BE2C (cell line): Measurements from ENCODE around the gene GLIS2.
A peak's percentile ranks its signal among the peaks of the same experiment; 100 is the strongest.

ENCODE experiments used
- DNase-seq: peaks from one replicate; pipeline ENCODE4 v3.0.0-alpha.2; 2020
- H3K27me3 ChIP-seq: fragments of 250-450 bp; sonication (Bioruptor Pico); 2 replicates; pipeline ENCODE4 v1.5.1; 2020; ENCODE audit warnings: mild to moderate bottlenecking
- H3K36me3 ChIP-seq: fragments of 250-450 bp; sonication (Bioruptor Pico); 2 replicates; pipeline ENCODE4 v1.5.1; 2020; ENCODE audit warnings: mild to moderate bottlenecking
- H3K4me1 ChIP-seq: fragments of 250-450 bp; sonication (Bioruptor Pico); 2 replicates; pipeline ENCODE4 v1.5.1; 2020
- H3K4me3 ChIP-seq: 2 replicates; pipeline ENCODE4 v1.5.1; 2011; ENCODE audit warnings: low read depth, low read length
- H3K9me3 ChIP-seq: fragments of 250-450 bp; sonication (Bioruptor Pico); 2 replicates; pipeline ENCODE4 v1.5.1; 2020
- TF ChIP-seq, protein P1 (sequence below): IDR thresholded peaks from 2 replicates; pipeline ENCODE4 v1.5.1; 2012; ENCODE audit warnings: mild to moderate bottlenecking, low read depth, low read length

Gene GLIS2

DNA sequence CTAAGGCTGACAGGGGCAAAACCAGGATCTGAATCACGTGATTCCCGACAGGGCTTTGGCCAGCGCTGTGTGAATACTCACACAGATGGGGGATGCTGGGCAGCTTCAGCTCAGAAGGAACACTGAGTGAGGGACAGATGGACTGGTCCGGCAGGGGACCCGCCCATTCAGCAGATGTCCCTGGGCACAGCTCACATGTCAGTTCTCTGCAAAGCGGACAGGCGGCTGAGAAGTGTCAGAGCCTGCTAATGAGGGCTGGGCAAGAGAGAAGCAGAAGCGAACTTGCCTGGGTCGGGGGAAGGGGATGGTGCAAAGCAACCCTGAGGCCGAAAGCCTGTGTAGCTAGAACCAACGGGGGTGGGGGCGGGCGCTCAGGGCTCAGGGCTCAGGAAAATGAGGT lies 11.9 kb upstream of the GLIS2 start:
- H3K36me3 ChIP-seq, result peaks cover 11% of the 10 kb centered on the region
- TF ChIP-seq, protein P1, sequence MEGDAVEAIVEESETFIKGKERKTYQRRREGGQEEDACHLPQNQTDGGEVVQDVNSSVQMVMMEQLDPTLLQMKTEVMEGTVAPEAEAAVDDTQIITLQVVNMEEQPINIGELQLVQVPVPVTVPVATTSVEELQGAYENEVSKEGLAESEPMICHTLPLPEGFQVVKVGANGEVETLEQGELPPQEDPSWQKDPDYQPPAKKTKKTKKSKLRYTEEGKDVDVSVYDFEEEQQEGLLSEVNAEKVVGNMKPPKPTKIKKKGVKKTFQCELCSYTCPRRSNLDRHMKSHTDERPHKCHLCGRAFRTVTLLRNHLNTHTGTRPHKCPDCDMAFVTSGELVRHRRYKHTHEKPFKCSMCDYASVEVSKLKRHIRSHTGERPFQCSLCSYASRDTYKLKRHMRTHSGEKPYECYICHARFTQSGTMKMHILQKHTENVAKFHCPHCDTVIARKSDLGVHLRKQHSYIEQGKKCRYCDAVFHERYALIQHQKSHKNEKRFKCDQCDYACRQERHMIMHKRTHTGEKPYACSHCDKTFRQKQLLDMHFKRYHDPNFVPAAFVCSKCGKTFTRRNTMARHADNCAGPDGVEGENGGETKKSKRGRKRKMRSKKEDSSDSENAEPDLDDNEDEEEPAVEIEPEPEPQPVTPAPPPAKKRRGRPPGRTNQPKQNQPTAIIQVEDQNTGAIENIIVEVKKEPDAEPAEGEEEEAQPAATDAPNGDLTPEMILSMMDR, result no peak
- H3K4me1 ChIP-seq, result peaks cover 24% of the 10 kb centered on the region
- H3K9me3 ChIP-seq, result no peaks in the 10 kb centered on the region
- no peaks in the 10 kb centered on the region for H3K27me3 ChIP-seq
- DNase-seq, result peak; percentile 47
- no peak overlapping the region for H3K4me3 ChIP-seq

DNA sequence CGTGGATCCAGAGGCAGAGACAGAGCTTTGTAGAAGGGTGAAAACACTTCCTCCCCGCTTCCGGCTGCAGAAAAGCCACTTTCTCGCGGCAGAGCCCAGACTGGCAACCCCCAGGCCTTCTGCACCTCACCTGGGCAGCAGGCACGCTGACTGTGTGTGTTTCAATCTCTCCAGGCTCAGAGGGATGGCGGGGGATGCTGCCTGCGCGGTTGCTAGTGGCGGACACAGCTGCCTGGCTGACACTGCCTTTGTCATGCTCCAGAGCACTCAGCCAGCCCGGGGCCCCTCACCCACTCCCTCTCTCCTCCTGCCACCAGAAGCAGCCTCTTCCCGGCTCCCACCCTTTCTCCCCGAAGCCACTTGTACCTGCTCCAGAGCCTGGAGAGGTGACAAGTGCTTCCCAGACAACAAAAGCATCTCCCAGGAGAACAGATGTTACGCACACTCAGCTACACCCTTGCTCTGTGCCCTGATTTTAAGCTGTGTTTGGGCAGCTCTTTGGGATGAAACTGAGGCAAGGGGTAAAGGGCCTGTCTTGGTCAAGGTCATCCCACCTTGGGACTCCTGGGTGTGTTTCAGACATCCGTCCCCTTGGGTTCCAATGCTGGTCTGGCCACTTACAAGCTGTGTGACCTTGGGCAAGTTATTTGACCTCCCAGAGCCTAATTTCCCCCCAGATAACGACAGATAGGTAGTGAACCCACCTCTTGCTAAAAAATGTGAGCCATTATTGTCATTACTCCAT lies 9.2 kb upstream of the GLIS2 start:
- peak overlapping the region; percentile 62 for H3K4me3 ChIP-seq
- peaks cover 23% of the 10 kb centered on the region for H3K4me1 ChIP-seq
- peak; percentile 85 for DNase-seq
- H3K36me3 ChIP-seq, result peaks cover 8% of the 10 kb centered on the region
- H3K9me3 ChIP-seq, result no peaks in the 10 kb centered on the region
- TF ChIP-seq, protein P1, result no peak
- no peaks in the 10 kb centered on the region for H3K27me3 ChIP-seq

GRCh38 chr16:4307215-4308037 lies 8.4 kb upstream of the GLIS2 start:
- peak; percentile 97 for DNase-seq
- no peaks in the 10 kb centered on the region for H3K9me3 ChIP-seq
- TF ChIP-seq, protein P1, result no peak
- H3K36me3 ChIP-seq, result peaks cover 7% of the 10 kb centered on the region
- peak overlapping the region; percentile 62 for H3K4me3 ChIP-seq
- peaks cover 23% of the 10 kb centered on the region for H3K4me1 ChIP-seq
- H3K27me3 ChIP-seq, result no peaks in the 10 kb centered on the region

DNA sequence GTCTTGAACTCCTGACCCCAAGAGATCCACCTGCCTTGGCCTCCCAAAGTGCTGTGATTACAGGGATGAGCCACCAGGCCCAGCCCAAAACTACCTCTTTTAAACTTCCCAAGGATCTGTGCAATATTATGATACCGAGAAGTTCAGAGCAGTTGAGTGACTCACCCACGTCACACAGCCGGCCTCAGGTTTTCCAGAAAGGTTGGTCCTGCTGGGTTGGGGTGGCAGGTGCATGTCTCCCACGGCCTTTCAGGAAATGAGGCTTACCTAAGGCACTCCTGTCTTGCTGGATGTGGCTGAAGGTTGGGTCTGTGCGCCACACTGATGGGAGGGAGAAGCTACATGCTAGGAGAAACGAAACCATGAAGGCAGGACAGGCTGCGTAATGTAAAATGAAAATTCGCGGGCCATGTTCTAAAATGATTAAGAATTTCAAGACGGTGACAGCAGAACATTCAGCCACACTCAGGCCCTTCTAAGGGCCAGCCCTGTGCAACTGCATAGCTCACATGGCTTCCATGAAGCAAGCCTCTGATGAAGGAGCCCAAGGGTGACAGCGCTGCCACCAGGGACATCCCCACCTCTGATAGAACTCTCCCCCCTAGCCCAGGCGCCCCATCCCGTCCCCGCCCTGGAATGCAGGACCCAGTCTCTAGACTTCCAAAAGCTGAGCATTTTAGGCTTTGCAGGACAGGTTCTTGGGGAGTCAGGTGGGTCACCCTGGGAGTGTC lies 6.6 kb upstream of the GLIS2 start:
- no peak for DNase-seq
- Histone ChIP-seq H3K4me3 (no peak overlapping the region), H3K27me3 (no peaks in the 10 kb centered on the region), H3K4me1 (peaks cover 19% of the 10 kb centered on the region), H3K36me3 (peaks cover 7% of the 10 kb centered on the region), H3K9me3 (no peaks in the 10 kb centered on the region)
- TF ChIP-seq, protein P1, result no peak

DNA sequence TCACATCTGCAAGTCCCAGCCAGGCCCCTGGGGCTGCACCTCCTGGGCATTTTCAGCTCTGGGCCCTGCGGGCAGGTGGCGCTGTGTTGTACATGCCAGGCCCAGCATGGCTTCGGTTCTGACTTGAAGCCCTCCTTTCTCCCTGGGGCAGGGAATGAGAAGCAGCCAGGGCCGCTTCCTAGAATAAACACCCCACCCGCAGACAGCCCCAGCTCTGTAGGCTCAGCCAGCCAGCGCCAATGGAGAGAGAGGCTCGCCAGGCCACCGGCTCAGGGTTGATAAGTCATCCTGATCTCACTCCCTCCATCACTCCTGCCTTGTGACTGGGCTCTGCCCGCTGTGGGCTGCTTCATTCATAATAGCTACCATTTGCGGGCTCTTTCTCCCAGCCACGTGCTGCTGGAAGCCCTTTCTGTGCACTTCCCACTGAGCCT lies 6.0 kb upstream of the GLIS2 start:
- peaks cover 17% of the 10 kb centered on the region for H3K4me1 ChIP-seq
- H3K4me3 ChIP-seq, result no peak overlapping the region
- peaks cover 7% of the 10 kb centered on the region for H3K36me3 ChIP-seq
- no peaks in the 10 kb centered on the region for H3K9me3 ChIP-seq
- TF ChIP-seq, protein P1, result peak; percentile 75
- DNase-seq, result peak; percentile 70
- no peaks in the 10 kb centered on the region for H3K27me3 ChIP-seq
